ENCODE results near the gene PSTK.

Gene PSTK

DNA sequence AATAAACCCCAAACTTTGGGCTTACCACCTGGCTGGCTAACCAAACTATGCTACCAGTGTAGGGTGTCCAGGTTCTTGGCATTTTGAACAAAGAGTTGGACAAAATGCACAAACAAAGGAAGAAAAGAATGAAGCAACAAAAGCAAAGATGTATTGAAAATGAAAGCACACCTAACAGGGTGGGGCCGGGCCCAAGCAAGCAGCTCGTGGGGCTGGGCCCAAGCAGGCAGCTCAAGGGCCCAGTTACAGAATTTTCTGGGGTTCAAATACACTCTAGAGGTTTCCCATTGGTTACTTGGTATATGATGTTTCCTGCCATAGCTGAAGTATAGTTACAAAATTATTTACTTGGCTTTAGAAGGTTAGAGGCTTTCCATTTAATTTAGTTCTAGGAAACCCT lies 44.3 kb downstream of the PSTK start:
- no peak overlapping the region for H3K4me3 Mint-ChIP-seq
- peaks cover 3% of the 10 kb centered on the region for H3K4me1 Mint-ChIP-seq (ENCODE audit: low read depth)
- H3K27ac Mint-ChIP-seq, result no peak overlapping the region
- no peaks in the 10 kb centered on the region for H3K27me3 Mint-ChIP-seq
- no peaks in the 10 kb centered on the region for H3K9me3 Mint-ChIP-seq (ENCODE audit: low read depth)
- peaks cover 11% of the 10 kb centered on the region for H3K36me3 Mint-ChIP-seq

GRCh38 chr10:123026302-123026701 lies 46.1 kb downstream of the PSTK start:
- H3K27me3 Mint-ChIP-seq, result no peaks in the 10 kb centered on the region
- no peak overlapping the region for H3K27ac Mint-ChIP-seq
- H3K4me3 Mint-ChIP-seq, result no peak overlapping the region
- H3K36me3 Mint-ChIP-seq, result peaks cover 11% of the 10 kb centered on the region
- no peaks in the 10 kb centered on the region for H3K9me3 Mint-ChIP-seq (ENCODE audit: low read depth)
- H3K4me1 Mint-ChIP-seq (ENCODE audit: low read depth), result peaks cover 3% of the 10 kb centered on the region

GRCh38 chr10:123027861-123028260 lies 47.7 kb downstream of the PSTK start:
- Mint-ChIP-seq H3K4me1 (ENCODE audit: low read depth) (peaks cover 3% of the 10 kb centered on the region), H3K9me3 (ENCODE audit: low read depth) (no peaks in the 10 kb centered on the region), H3K27ac (no peak overlapping the region), H3K27me3 (no peaks in the 10 kb centered on the region), H3K36me3 (peaks cover 12% of the 10 kb centered on the region), H3K4me3 (no peak overlapping the region)

DNA sequence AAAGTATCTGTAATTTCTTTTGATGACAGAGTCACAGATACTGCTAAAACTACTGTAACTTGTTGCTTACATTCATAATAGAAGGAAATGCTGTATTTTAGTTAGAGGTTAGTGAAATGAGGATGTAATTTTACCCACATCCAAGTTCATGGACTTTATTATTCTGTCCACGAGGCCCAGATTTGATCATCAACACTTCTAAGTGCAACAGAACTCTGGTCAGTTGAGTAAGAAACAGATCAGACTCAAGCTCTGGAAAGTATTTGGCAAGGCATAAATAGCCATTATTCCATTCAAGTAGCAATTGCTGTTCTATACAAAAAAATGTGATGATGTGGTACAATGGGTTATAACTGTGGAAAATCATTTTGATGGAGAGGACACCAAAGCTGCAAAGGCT lies 50.9 kb downstream of the PSTK start:
- H3K27ac Mint-ChIP-seq, result no peak overlapping the region
- no peaks in the 10 kb centered on the region for H3K27me3 Mint-ChIP-seq
- H3K36me3 Mint-ChIP-seq, result peaks cover 10% of the 10 kb centered on the region
- H3K4me3 Mint-ChIP-seq, result no peak overlapping the region
- H3K4me1 Mint-ChIP-seq (ENCODE audit: low read depth), result peaks cover 1% of the 10 kb centered on the region
- H3K9me3 Mint-ChIP-seq (ENCODE audit: low read depth), result no peaks in the 10 kb centered on the region

GRCh38 chr10:123034332-123034731 lies 54.1 kb downstream of the PSTK start:
- Mint-ChIP-seq H3K27me3 (no peaks in the 10 kb centered on the region), H3K4me3 (no peak overlapping the region), H3K4me1 (ENCODE audit: low read depth) (peaks cover 1% of the 10 kb centered on the region), H3K36me3 (peaks cover 3% of the 10 kb centered on the region), H3K9me3 (ENCODE audit: low read depth) (no peaks in the 10 kb centered on the region), H3K27ac (no peak overlapping the region)

- Mint-ChIP-seq H3K36me3 (peaks cover 3% of the 10 kb centered on the region), H3K4me1 (ENCODE audit: low read depth) (peaks cover 1% of the 10 kb centered on the region), H3K9me3 (ENCODE audit: low read depth) (no peaks in the 10 kb centered on the region), H3K4me3 (no peak overlapping the region), H3K27me3 (no peaks in the 10 kb centered on the region), H3K27ac (no peak overlapping the region)
Observed at GRCh38 chr10:123035467-123036086, 55.4 kb downstream of the PSTK start.

GRCh38 chr10:123038782-123039631 lies 58.8 kb downstream of the PSTK start:
- no peaks in the 10 kb centered on the region for H3K36me3 Mint-ChIP-seq

GRCh38 chr10:123039632-123039930 lies 59.4 kb downstream of the PSTK start:
- Mint-ChIP-seq H3K36me3 (peaks cover 2% of the 10 kb centered on the region), H3K4me3 (no peak overlapping the region), H3K4me1 (ENCODE audit: low read depth) (peaks cover 1% of the 10 kb centered on the region), H3K27ac (no peak overlapping the region), H3K9me3 (ENCODE audit: low read depth) (no peaks in the 10 kb centered on the region), H3K27me3 (no peaks in the 10 kb centered on the region)

More at GRCh38 chr10:123038782-123039631, 58.8 kb downstream of the PSTK start:
- Mint-ChIP-seq H3K4me1 (ENCODE audit: low read depth) (peaks cover 1% of the 10 kb centered on the region), H3K9me3 (ENCODE audit: low read depth) (no peaks in the 10 kb centered on the region), H3K4me3 (no peak overlapping the region), H3K27me3 (no peaks in the 10 kb centered on the region), H3K27ac (no peak overlapping the region)

Data from activated naive CD8-positive, alpha-beta T cell (primary cell).